Mesenchymal stem cell (in vitro differentiated cells and primary cell): ENCODE measurements around the gene MGLL.

Experiments
- DNase-seq: peaks from one replicate; pipeline ENCODE4 v3.0.0-alpha.2; 2013
- H2AFZ ChIP-seq: one replicate; pipeline ENCODE4 v1.6.1; 2013; ENCODE audit warnings: low read depth, mild to moderate bottlenecking, control low read depth, inconsistent platforms, low read length, moderate library complexity
- H2AK5ac ChIP-seq: 2 replicates; pipeline ENCODE4 v1.6.1; 2013; ENCODE audit warnings: low read length, moderate library complexity, mild to moderate bottlenecking, inconsistent platforms; ENCODE audit not compliant: severe bottlenecking
- H2BK120ac ChIP-seq: one replicate; pipeline ENCODE4 v1.6.1; 2013; ENCODE audit warnings: low read depth, mild to moderate bottlenecking, inconsistent platforms, low read length, moderate library complexity
- H2BK12ac ChIP-seq, 2 experiments: one replicate each; pipeline ENCODE4 v1.6.1; 2013; ENCODE audit warnings: inconsistent platforms in 2 of 2, low read length in 2 of 2, mild to moderate bottlenecking in 2 of 2, moderate library complexity in 2 of 2, control low read depth in 1 of 2
- H2BK15ac ChIP-seq: one replicate; pipeline ENCODE4 v1.6.1; 2013; ENCODE audit warnings: mild to moderate bottlenecking, low read depth, inconsistent platforms; ENCODE audit not compliant: poor library complexity, severe bottlenecking
- H2BK5ac ChIP-seq: 2 replicates; pipeline ENCODE4 v1.6.1; 2013; ENCODE audit warnings: low read depth, mild to moderate bottlenecking, low read length, control low read depth, inconsistent platforms; ENCODE audit not compliant: poor library complexity, severe bottlenecking
- H3K14ac ChIP-seq, 2 experiments: one replicate each; pipeline ENCODE4 v1.6.1; 2013; ENCODE audit warnings: inconsistent platforms in 2 of 2, low read length in 2 of 2, control low read depth in 1 of 2, mild to moderate bottlenecking in 1 of 2, moderate library complexity in 1 of 2
- H3K18ac ChIP-seq, 2 experiments: one replicate each; pipeline ENCODE4 v1.6.1; 2013; ENCODE audit warnings: inconsistent platforms in 2 of 2, low read length in 2 of 2, control low read depth in 1 of 2, low read depth in 1 of 2, mild to moderate bottlenecking in 1 of 2
- H3K23ac ChIP-seq, 2 experiments: one replicate each; pipeline ENCODE4 v1.6.1; 2013; ENCODE audit warnings: inconsistent platforms in 2 of 2, low read length in 2 of 2, mild to moderate bottlenecking in 2 of 2, moderate library complexity in 2 of 2, control low read depth in 1 of 2
- H3K27ac ChIP-seq: 2 replicates; pipeline ENCODE4 v1.5.1; 2013; ENCODE audit warnings: mild to moderate bottlenecking, moderate library complexity, low read length, control low read depth, inconsistent platforms; ENCODE audit not compliant: poor library complexity, severe bottlenecking
- H3K27me3 ChIP-seq, 2 experiments: 2 replicates each; pipeline versions ENCODE4 v1.6.1 to v1.7.0; 2013; ENCODE audit warnings: low read length in 2 of 2, mild to moderate bottlenecking in 2 of 2, moderate library complexity in 2 of 2, control low read depth in 1 of 2, inconsistent platforms in 1 of 2; ENCODE audit not compliant: control insufficient read depth in 1 of 2, insufficient read depth in 1 of 2
- H3K36me3 ChIP-seq, 2 experiments: 2 replicates each; pipeline versions ENCODE4 v1.6.1 to v1.7.0; 2013; ENCODE audit warnings: low read length in 2 of 2, control low read depth in 1 of 2, inconsistent platforms in 1 of 2, low read depth in 1 of 2, mild to moderate bottlenecking in 1 of 2; ENCODE audit not compliant: insufficient read depth in 2 of 2, control insufficient read depth in 1 of 2
- H3K4ac ChIP-seq, 2 experiments: one replicate each; pipeline ENCODE4 v1.6.1; 2013; ENCODE audit warnings: inconsistent platforms in 2 of 2, low read length in 2 of 2, mild to moderate bottlenecking in 2 of 2, moderate library complexity in 2 of 2, control low read depth in 1 of 2, low read depth in 1 of 2
- H3K4me1 ChIP-seq: 2 replicates; pipeline ENCODE4 v1.6.1; 2013; ENCODE audit warnings: low read depth, low read length, control low read depth; ENCODE audit not compliant: control insufficient read depth, insufficient read depth
- H3K4me2 ChIP-seq: 2 replicates; pipeline ENCODE4 v1.6.1; 2013; ENCODE audit warnings: low read length, mild to moderate bottlenecking, inconsistent platforms; ENCODE audit not compliant: poor library complexity, severe bottlenecking
- H3K4me3 ChIP-seq, 2 experiments: 2 replicates each; pipeline versions ENCODE4 v1.5.1 to v1.7.0; 2013; ENCODE audit warnings: low read length in 2 of 2, mild to moderate bottlenecking in 2 of 2, control low read depth in 1 of 2, low read depth in 1 of 2; ENCODE audit not compliant: insufficient read depth in 1 of 2
- H3K79me1 ChIP-seq: replicated peaks from 2 replicates; pipeline ENCODE4 v1.6.1; 2013; ENCODE audit warnings: mild to moderate bottlenecking, control low read depth, low read length, inconsistent platforms; ENCODE audit not compliant: poor library complexity, severe bottlenecking
- H3K9ac ChIP-seq: 2 replicates; pipeline ENCODE4 v1.7.0; 2013; ENCODE audit warnings: mild to moderate bottlenecking, low read length, moderate library complexity
- H3K9me3 ChIP-seq: 2 replicates; pipeline ENCODE4 v1.7.0; 2013; ENCODE audit warnings: mild to moderate bottlenecking, low read length; ENCODE audit not compliant: control insufficient read depth
- H4K8ac ChIP-seq: one replicate; pipeline ENCODE4 v1.6.1; 2013; ENCODE audit warnings: inconsistent platforms, mild to moderate bottlenecking, low read length, moderate library complexity
- H4K91ac ChIP-seq: one replicate; pipeline ENCODE4 v1.6.1; 2013; ENCODE audit warnings: mild to moderate bottlenecking, low read length, inconsistent platforms
- WGBS: methylation state at CpG from one replicate; pipeline ENCODE4 v1.1.7; 2013; ENCODE audit warnings: mixed read lengths; 5-methylcytosine and 5-hydroxymethylcytosine counted together

The MGLL gene

DNA sequence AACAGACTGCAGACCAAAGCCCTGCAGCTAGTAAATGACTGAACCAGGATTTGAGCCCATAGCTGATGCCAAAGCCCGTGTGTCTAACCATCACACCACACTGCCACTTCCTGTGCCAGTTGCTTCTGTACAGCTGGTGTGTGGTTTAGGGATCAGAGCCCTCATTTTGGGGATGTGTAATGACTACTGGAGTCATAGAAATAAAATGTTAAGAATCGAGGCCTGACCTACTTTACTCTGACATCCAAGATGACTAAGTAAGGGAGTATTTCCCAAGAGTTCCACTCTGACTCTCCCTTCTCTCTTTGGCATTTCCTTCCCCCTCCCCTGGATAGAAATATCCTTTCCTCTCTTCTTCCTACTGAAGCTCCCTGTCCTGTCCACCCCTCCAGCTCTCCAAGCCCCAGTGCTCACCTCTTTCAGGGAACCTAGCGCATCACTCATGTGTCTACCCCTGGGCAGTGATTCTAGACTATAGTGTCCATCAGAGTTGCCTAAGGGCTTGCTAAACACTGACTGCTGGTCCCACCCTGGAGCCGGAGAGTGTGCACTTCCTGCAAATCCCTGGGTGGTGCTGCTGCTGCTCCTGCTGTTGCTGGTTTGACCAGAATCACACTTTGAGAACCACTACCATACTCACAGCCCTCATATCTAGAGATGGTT lies 53.8 kb downstream of the MGLL start:
- Histone ChIP-seq H3K79me1 (peaks cover 15% of the 10 kb centered on the region), H3K27me3 (no peaks in the 10 kb centered on the region), H3K9ac (peak overlapping the region; percentile 66), H3K9me3 (peaks cover 4% of the 10 kb centered on the region), H2BK15ac (peak overlapping the region; percentile 56), H3K18ac (peak overlapping the region; percentile 79 to 85), H3K36me3 (peaks cover 2 to 18% of the 10 kb centered on the region in 2 experiments), H3K4me2 (no peak overlapping the region), H4K91ac (peak overlapping the region; percentile 80), H3K4me3 (peak overlapping the region in 1 of 2 experiments; percentile 56), H3K4me1 (peaks cover 37% of the 10 kb centered on the region), H2BK120ac (peak overlapping the region; percentile 82), H3K14ac (peak overlapping the region in 1 of 2 experiments; percentile 72), H2BK12ac (peak overlapping the region in 1 of 2 experiments; percentile 59), H3K23ac (no peak overlapping the region), H4K8ac (peak overlapping the region; percentile 80), H2BK5ac (no peak overlapping the region), H3K4ac (peak overlapping the region; percentile 32 to 42), H3K27ac (peak overlapping the region; percentile 82), H2AFZ (peak overlapping the region; percentile 3), H2AK5ac (peak overlapping the region; percentile 83)
- WGBS = 10% methylated on average over 4 of the region's 4 CpGs
- peak; percentile 95 for DNase-seq

DNA sequence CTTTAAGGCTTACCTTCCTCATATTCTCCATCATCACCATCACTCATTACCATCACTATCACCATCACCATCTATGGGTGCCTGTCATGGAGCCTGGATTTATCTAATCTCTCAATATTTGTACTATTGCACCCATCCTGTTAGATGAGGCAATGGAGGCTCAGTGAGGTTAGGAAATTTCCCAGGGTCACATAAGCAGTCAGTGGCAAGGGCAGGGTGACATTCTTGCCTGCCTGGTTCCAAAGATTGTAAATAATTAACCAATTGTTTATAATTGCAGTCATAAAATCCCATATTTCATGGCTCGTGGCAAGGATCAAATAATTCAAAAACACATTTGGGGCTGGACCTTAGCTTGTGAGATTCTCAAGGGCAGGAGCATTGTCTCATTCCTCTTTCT lies 55.2 kb downstream of the MGLL start:
- peaks cover 38% of the 10 kb centered on the region for H3K4me1 ChIP-seq
- H3K79me1 ChIP-seq = peaks cover 24% of the 10 kb centered on the region
- no peak overlapping the region for H4K91ac ChIP-seq
- peak overlapping the region; percentile 81 for H3K27ac ChIP-seq
- 87% methylated on average over 1 of the region's 1 CpG for WGBS
- H3K4me3 ChIP-seq = peak overlapping the region in 1 of 2 experiments; percentile 16
- H3K4me2 ChIP-seq = no peak overlapping the region
- peaks cover 3 to 19% of the 10 kb centered on the region in 2 experiments for H3K36me3 ChIP-seq
- no peak overlapping the region for H2BK15ac ChIP-seq
- H4K8ac ChIP-seq = no peak overlapping the region
- H3K9ac ChIP-seq = no peak overlapping the region
- H3K18ac ChIP-seq = no peak overlapping the region
- no peak overlapping the region for H3K4ac ChIP-seq
- DNase-seq = no peak
- H2BK120ac ChIP-seq = no peak overlapping the region
- no peaks in the 10 kb centered on the region for H3K27me3 ChIP-seq
- H2BK12ac ChIP-seq = no peak overlapping the region
- no peak overlapping the region for H3K14ac ChIP-seq
- H3K9me3 ChIP-seq = peaks cover 4% of the 10 kb centered on the region
- H2AK5ac ChIP-seq = no peak overlapping the region
- no peak overlapping the region for H2AFZ ChIP-seq
- H2BK5ac ChIP-seq = no peak overlapping the region
- no peak overlapping the region for H3K23ac ChIP-seq

DNA sequence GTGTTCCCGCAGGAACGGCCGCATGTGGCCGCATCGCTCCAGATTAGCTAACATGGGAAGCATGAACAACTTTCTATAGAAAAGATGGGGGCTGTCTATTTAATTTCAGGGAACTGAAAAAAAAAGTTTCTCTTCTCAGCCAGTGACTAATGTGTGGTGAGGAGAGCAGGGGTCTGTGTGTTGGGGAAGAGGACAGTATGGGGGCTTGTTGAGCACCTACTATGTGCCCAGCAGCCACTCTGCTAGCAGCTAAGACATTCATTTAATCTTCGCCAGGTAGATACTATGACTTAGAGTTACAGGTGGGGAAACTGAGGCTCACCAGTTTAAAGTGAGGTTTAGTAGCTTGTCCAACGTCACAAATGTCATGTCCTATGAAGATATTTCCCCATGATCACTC lies 56.6 kb downstream of the MGLL start:
- WGBS = 93% methylated on average over 7 of the region's 7 CpGs
- H3K18ac ChIP-seq = peak overlapping the region in 1 of 2 experiments; percentile 12
- no peak overlapping the region for H3K9ac ChIP-seq
- no peak overlapping the region for H3K4me2 ChIP-seq
- H4K8ac ChIP-seq = no peak overlapping the region
- H3K27me3 ChIP-seq = no peaks in the 10 kb centered on the region
- no peak overlapping the region for H4K91ac ChIP-seq
- DNase-seq = no peak
- H3K27ac ChIP-seq = peak overlapping the region; percentile 49
- no peak overlapping the region for H3K23ac ChIP-seq
- H3K4me3 ChIP-seq = no peak overlapping the region
- peaks cover 25% of the 10 kb centered on the region for H3K79me1 ChIP-seq
- H2BK15ac ChIP-seq = no peak overlapping the region
- H2AK5ac ChIP-seq = peak overlapping the region; percentile 84
- H2BK12ac ChIP-seq = peak overlapping the region; percentile 1 to 20
- H2BK5ac ChIP-seq = no peak overlapping the region
- H2AFZ ChIP-seq = no peak overlapping the region
- H3K4me1 ChIP-seq = peaks cover 44% of the 10 kb centered on the region
- no peak overlapping the region for H3K14ac ChIP-seq
- peaks cover 4% of the 10 kb centered on the region for H3K9me3 ChIP-seq
- H3K36me3 ChIP-seq = peaks cover 3 to 20% of the 10 kb centered on the region in 2 experiments
- no peak overlapping the region for H2BK120ac ChIP-seq
- H3K4ac ChIP-seq = no peak overlapping the region

- H3K27me3 ChIP-seq = no peaks in the 10 kb centered on the region
- peaks cover 46% of the 10 kb centered on the region for H3K4me1 ChIP-seq
- peaks cover 7 to 29% of the 10 kb centered on the region in 2 experiments for H3K36me3 ChIP-seq
- peak overlapping the region; percentile 13 for H3K9ac ChIP-seq
- H3K79me1 ChIP-seq = peaks cover 31% of the 10 kb centered on the region
- no peak overlapping the region for H3K14ac ChIP-seq
- peak overlapping the region; percentile 59 for H3K27ac ChIP-seq
- no peak overlapping the region for H2BK120ac ChIP-seq
- no peak overlapping the region for H4K91ac ChIP-seq
- no peak overlapping the region for H2BK15ac ChIP-seq
- peak; percentile 62 for DNase-seq
- no peak overlapping the region for H3K18ac ChIP-seq
- H3K4ac ChIP-seq = no peak overlapping the region
- H3K9me3 ChIP-seq = peaks cover 4% of the 10 kb centered on the region
- peak overlapping the region; percentile 25 for H2AK5ac ChIP-seq
- H2AFZ ChIP-seq = no peak overlapping the region
- no peak overlapping the region for H3K4me3 ChIP-seq
- no peak overlapping the region for H3K23ac ChIP-seq
- WGBS = 17% methylated on average over 5 of the region's 5 CpGs
- no peak overlapping the region for H2BK5ac ChIP-seq
- H3K4me2 ChIP-seq = no peak overlapping the region
- H4K8ac ChIP-seq = no peak overlapping the region
- H2BK12ac ChIP-seq = no peak overlapping the region
Measured at GRCh38 chr3:127764841-127765362, 57.4 kb downstream of the MGLL start.
